Testis (tissue), 2 donors: ENCODE results near the gene KCNC3.

Source experiments
- POLR2A ChIP-seq: fragments of 450-650 bp; IDR thresholded peaks from one replicate; pipeline ENCODE4 v1.6.1; 2017; ENCODE audit warnings: antibody characterized with exemption, mild to moderate bottlenecking, moderate library complexity
- TF ChIP-seq, protein P1 (sequence below), 3 experiments: fragments of 450-650 bp in 2 of 3; fragments of 200-600 bp in 1 of 3; sonication (generic) in 1 of 3; IDR thresholded peaks; one replicate each; pipeline ENCODE4 v1.5.1; 2016 to 2019; ENCODE audit warnings: antibody characterized with exemption in 3 of 3, mild to moderate bottlenecking in 2 of 3, moderate library complexity in 1 of 3

DNA sequence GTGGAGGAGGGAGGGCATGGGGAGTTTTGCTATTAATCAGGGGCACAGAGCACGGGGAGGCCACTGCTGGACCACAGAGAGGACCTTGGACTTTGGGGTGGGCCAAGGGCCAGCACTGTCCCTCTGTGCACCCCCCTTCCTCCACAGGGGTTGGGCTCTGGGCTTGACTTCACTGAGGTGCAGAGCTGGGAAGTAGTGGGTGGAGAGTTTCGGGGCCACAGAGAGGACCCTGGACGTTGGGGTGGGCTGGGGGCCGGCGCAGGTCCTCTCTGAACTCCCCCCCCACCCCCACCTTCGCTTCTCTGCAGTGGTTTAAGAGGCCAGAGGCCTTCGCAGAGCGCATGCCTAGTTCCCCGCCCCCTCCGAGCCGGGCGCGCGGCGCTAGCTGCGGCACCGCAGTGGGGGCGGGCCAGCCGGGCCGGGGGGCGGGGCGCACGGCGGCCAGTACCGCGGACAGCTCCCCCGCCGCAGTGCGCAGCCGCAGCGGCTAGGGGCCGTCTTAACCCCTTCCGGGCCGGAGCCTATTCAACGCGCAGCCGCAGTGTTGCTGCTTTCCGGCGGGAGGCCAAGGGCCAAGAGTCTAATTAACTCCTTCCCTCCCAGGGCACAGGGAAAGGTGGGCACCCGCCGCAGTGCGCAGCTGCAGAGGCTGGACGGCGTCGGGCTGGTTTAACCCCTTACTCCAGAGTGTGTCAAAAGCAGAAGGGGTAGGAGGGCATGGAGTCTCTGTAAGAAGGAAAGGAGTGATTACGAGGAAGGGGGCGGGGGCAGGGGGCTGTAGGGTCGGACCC lies 3.7 kb downstream of the KCNC3 start:
- TF ChIP-seq, protein P1, sequence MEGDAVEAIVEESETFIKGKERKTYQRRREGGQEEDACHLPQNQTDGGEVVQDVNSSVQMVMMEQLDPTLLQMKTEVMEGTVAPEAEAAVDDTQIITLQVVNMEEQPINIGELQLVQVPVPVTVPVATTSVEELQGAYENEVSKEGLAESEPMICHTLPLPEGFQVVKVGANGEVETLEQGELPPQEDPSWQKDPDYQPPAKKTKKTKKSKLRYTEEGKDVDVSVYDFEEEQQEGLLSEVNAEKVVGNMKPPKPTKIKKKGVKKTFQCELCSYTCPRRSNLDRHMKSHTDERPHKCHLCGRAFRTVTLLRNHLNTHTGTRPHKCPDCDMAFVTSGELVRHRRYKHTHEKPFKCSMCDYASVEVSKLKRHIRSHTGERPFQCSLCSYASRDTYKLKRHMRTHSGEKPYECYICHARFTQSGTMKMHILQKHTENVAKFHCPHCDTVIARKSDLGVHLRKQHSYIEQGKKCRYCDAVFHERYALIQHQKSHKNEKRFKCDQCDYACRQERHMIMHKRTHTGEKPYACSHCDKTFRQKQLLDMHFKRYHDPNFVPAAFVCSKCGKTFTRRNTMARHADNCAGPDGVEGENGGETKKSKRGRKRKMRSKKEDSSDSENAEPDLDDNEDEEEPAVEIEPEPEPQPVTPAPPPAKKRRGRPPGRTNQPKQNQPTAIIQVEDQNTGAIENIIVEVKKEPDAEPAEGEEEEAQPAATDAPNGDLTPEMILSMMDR (IDR thresholded peaks at IDR 0.05) = peak in 1 of 3 experiments; percentile 3
- no peak for TF ChIP-seq POLR2A
